Ascending aorta (tissue), 2 donors: ENCODE data around the gene DTHD1. TPM values are rescaled to one million over a fixed set of nuclear protein-coding genes. Genes with fewer than 3 reads are reported as not detected.

Experiments
- DNase-seq, 2 donors: peaks; one replicate each; pipeline ENCODE4 v3.0.0-alpha.2; 2019; ENCODE audit warnings: low spot score in 2 of 2
- H3K27ac ChIP-seq, 2 donors: fragments of 200-600 bp; sonication (generic); one replicate each; pipeline ENCODE4 v1.5.1; 2016 to 2017; ENCODE audit warnings: mild to moderate bottlenecking in 1 of 2
- H3K27me3 ChIP-seq: fragments of 200-600 bp; sonication (generic); one replicate; pipeline ENCODE4 v1.5.1; 2017
- H3K36me3 ChIP-seq, 2 donors: fragments of 200-600 bp; sonication (generic); one replicate each; pipeline ENCODE4 v1.5.1; 2016
- H3K4me1 ChIP-seq, 2 donors: fragments of 200-600 bp; sonication (generic); one replicate each; pipeline ENCODE4 v1.5.1; 2016 to 2017; ENCODE audit warnings: mild to moderate bottlenecking in 1 of 2
- H3K4me3 ChIP-seq, 2 donors: fragments of 200-600 bp; sonication (generic); one replicate each; pipeline ENCODE4 v1.5.1; 2016 to 2017; ENCODE audit warnings: mild to moderate bottlenecking in 1 of 2
- H3K9me3 ChIP-seq, 2 donors: fragments of 200-600 bp; sonication (generic); one replicate each; pipeline ENCODE4 v1.5.1; 2016
- intact Hi-C: fragments of 100-400 bp; cut with DNase I; formaldehyde crosslinking; loops from one replicate; pipeline ENCODE4 v1.15.1; 2023
- total RNA-seq: library from RNA; depleted of rRNA; stranded (reverse); fragments of >200 nt; gene quantifications from one replicate; pipeline ENCODE4 v1.1.0, GENCODE V29; 2016
- TF ChIP-seq, protein P1 (sequence below), 3 experiments: fragments of 200-600 bp in 2 of 3; fragments of 450-650 bp in 1 of 3; sonication (generic) in 2 of 3; IDR thresholded peaks; one replicate each; pipeline ENCODE4 v1.5.1; 2016 to 2019; ENCODE audit warnings: antibody characterized with exemption in 3 of 3, mild to moderate bottlenecking in 1 of 3, moderate library complexity in 1 of 3

Gene DTHD1
- total RNA-seq, 1 donor from 2014 or later = not detected

DNA sequence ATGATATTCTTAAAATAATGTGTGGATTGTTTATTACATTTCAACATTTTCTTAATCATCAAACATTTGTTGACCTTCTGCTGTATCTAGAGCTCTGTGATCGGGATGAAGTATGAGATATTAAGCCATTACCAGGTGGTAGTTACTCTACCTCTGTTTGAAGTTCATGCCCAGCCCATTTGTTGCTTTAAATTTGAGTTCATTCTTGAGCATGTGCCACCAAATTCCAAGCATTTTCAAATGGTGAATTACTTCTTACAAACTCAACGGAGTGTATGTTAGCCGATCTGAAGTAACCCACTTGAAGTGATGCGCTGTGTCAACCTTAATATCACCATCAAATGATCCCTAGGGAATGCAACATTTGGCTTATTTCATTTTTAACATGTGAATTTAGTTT is 7.3 kb upstream of the DTHD1 start:
- intact Hi-C loops = no loop called here

DNA sequence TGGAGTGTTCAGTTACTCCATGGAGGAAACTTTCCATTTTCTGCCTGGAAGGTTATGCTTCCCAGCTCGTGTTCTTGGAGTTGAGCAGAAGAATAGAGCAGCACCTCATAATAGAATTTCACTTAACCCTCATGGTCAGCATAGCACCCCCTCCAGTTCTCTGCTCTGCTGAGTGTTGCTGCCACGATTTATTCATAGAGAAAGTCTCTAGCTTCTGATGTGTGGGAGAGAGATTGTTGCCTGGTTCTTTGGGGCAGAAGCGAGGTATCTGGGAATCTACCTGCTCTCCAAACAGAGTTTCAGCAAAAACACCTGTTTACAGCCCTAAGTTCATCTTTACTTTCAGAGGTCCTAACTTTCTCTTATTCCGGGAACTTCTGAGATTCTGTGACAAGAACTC is 3.9 kb upstream of the DTHD1 start:
- Histone ChIP-seq H3K4me3 (no peak overlapping the region), H3K4me1 (no peaks in the 10 kb centered on the region), H3K9me3 (no peaks in the 10 kb centered on the region), H3K36me3 (no peaks in the 10 kb centered on the region), H3K27ac (no peak overlapping the region), H3K27me3 (no peaks in the 10 kb centered on the region)
- TF ChIP-seq, protein P1, sequence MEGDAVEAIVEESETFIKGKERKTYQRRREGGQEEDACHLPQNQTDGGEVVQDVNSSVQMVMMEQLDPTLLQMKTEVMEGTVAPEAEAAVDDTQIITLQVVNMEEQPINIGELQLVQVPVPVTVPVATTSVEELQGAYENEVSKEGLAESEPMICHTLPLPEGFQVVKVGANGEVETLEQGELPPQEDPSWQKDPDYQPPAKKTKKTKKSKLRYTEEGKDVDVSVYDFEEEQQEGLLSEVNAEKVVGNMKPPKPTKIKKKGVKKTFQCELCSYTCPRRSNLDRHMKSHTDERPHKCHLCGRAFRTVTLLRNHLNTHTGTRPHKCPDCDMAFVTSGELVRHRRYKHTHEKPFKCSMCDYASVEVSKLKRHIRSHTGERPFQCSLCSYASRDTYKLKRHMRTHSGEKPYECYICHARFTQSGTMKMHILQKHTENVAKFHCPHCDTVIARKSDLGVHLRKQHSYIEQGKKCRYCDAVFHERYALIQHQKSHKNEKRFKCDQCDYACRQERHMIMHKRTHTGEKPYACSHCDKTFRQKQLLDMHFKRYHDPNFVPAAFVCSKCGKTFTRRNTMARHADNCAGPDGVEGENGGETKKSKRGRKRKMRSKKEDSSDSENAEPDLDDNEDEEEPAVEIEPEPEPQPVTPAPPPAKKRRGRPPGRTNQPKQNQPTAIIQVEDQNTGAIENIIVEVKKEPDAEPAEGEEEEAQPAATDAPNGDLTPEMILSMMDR (IDR thresholded peaks at IDR 0.05) = no peak
- no peak for DNase-seq
- intact Hi-C loops = no loop called here

More for the DNA sequence above, 7.3 kb upstream of the DTHD1 start:
- no peak overlapping the region for H3K4me3 ChIP-seq
- H3K36me3 ChIP-seq = no peaks in the 10 kb centered on the region
- no peaks in the 10 kb centered on the region for H3K27me3 ChIP-seq
- TF ChIP-seq, protein P1 (IDR thresholded peaks at IDR 0.05) = no peak
- no peak for DNase-seq
- H3K27ac ChIP-seq = no peak overlapping the region
- no peaks in the 10 kb centered on the region for H3K9me3 ChIP-seq
- H3K4me1 ChIP-seq = no peaks in the 10 kb centered on the region

DNA sequence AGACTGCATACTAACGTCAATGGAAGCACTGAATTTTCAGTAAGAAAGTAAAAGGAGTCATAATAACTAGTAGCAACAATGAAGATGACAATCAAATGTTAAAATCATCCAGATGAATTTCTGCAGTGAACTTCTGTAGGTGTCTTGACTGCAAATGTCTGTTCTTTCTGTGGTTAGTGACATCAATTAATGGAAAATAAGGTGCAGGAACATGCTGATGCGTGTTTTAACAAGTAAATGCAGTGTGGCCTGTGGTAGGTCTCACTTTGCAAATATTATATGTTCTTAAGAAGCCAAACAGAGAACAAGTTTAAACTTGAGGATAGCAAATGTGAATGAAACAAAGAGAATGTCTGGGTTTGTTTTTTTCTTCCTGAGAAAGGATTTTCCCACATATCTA is 2.6 kb upstream of the DTHD1 start:
- intact Hi-C loops = no loop called here
- Histone ChIP-seq H3K9me3 (no peaks in the 10 kb centered on the region), H3K36me3 (no peaks in the 10 kb centered on the region), H3K27ac (no peak overlapping the region), H3K27me3 (no peaks in the 10 kb centered on the region), H3K4me1 (no peaks in the 10 kb centered on the region), H3K4me3 (no peak overlapping the region)
- no peak for DNase-seq
- TF ChIP-seq, protein P1 (IDR thresholded peaks at IDR 0.05) = no peak

DNA sequence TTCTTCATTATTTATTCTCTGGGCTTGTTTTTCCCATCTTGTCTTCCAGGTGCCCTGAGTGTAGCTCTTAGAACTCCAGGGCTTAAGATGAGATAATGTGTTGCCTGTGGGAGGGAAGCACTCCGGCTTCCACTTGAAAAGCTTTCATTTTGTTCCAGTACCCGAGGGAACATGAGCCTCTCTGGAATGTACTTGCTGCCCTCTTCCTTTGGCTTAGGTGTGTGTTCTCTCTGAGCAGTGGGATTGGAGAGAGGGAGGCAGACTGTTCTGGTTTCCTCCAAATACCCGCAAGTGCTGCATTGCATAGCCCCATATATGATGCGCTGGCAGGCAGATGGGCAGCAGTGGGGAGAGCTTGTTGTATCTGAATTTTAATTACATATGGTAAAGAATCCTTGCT is 861 bp upstream of the DTHD1 start:
- TF ChIP-seq, protein P1 (IDR thresholded peaks at IDR 0.05) = no peak
- DNase-seq = no peak
- H3K36me3 ChIP-seq = no peaks in the 10 kb centered on the region
- no peak overlapping the region for H3K4me3 ChIP-seq
- intact Hi-C loops = no loop called here
- no peaks in the 10 kb centered on the region for H3K9me3 ChIP-seq
- H3K27me3 ChIP-seq = no peaks in the 10 kb centered on the region
- H3K27ac ChIP-seq = no peak overlapping the region
- H3K4me1 ChIP-seq = no peaks in the 10 kb centered on the region

DNA sequence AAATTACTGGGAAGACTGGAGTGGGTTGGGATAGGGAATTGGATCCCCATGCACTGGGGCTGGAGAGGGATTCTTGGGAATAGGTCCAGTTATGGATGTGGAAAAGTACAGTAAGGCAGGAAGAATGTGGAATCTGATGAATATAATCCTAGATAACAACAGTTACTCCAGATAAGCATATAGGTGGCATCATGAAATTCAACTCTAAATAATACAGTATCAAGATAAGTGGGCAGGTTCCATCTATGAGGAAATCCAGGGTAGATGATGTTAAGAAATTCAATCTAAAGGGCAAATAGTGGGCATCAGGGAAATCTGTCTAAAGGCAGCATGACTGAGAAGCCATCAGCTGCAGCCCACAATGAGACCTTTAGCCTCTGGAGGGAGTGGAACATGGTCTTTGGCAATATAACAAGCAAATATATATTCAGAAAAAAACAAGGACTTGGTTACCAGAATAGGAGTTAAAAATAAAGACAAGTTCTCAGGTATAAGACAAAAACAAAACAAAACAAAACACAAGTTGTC is 1.2 kb downstream of the DTHD1 start:
- intact Hi-C loops = no loop called here
- DNase-seq = no peak
- no peaks in the 10 kb centered on the region for H3K4me1 ChIP-seq
- H3K36me3 ChIP-seq = no peaks in the 10 kb centered on the region
- H3K9me3 ChIP-seq = no peaks in the 10 kb centered on the region
- H3K27ac ChIP-seq = no peak overlapping the region
- no peaks in the 10 kb centered on the region for H3K27me3 ChIP-seq
- TF ChIP-seq, protein P1 (IDR thresholded peaks at IDR 0.05) = no peak
- H3K4me3 ChIP-seq = no peak overlapping the region

DNA sequence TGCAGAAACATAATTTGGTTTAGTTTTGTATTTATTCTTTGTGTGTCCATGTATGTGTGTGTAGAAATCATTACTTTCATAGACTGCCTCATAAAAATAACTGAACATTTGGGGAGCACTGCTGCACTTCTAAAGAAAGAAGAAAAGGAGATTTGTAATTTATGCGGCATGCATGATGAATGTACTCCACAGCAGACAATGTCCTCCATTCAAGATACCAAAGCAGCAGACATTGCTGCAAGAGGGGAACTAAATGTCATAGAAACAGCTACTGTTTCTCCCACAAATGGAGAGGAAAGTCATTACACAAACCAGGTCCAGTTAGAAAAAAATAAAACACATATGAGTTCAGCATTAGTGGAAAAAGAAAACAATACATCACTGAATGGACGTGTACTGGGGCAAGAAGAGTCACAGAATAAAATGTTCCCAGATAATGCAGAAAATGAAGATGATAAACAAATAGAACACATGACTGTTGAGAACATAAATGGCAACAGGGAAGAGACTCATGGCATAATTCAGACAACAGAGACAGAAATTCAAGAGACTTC is 2.6 kb downstream of the DTHD1 start:
- intact Hi-C loops = no loop called here
- no peak overlapping the region for H3K27ac ChIP-seq
- no peaks in the 10 kb centered on the region for H3K9me3 ChIP-seq
- H3K4me1 ChIP-seq = no peaks in the 10 kb centered on the region
- TF ChIP-seq, protein P1 (IDR thresholded peaks at IDR 0.05) = no peak
- H3K27me3 ChIP-seq = no peaks in the 10 kb centered on the region
- no peak overlapping the region for H3K4me3 ChIP-seq
- no peak for DNase-seq
- no peaks in the 10 kb centered on the region for H3K36me3 ChIP-seq
